ENCODE data around the gene CFAP97D1.
"Not testable (repeated sequence)": the region's sequence is repeated elsewhere in the genome, so short reads cannot be mapped to it uniquely, and the experiment has no call there.

The CFAP97D1 gene

GRCh38 chr17:43792668-43793067 lies 12.4 kb downstream of the CFAP97D1 start:
- DNase-seq (ENCODE audit: low read depth in 3 of 3, low spot score in 1 of 3), result not testable (repeated sequence)

- DNase-seq (ENCODE audit: low read depth in 3 of 3, low spot score in 1 of 3), result not testable (repeated sequence)
Observed at GRCh38 chr17:43798024-43798423, 17.8 kb downstream of the CFAP97D1 start.

- no peak for DNase-seq (ENCODE audit: low read depth in 3 of 3, low spot score in 1 of 3)
Observed at GRCh38 chr17:43799047-43799446, 18.8 kb downstream of the CFAP97D1 start.

GRCh38 chr17:43800736-43801135 lies 20.5 kb downstream of the CFAP97D1 start:
- no peak for DNase-seq (ENCODE audit: low read depth in 3 of 3, low spot score in 1 of 3)

- no peak for DNase-seq (ENCODE audit: low read depth in 3 of 3, low spot score in 1 of 3)
Observed at GRCh38 chr17:43801844-43802243, 21.6 kb downstream of the CFAP97D1 start.

GRCh38 chr17:43803758-43804157 lies 23.5 kb downstream of the CFAP97D1 start:
- DNase-seq (ENCODE audit: low read depth in 3 of 3, low spot score in 1 of 3), result no peak

- DNase-seq (ENCODE audit: low read depth in 3 of 3, low spot score in 1 of 3), result no peak
Observed at GRCh38 chr17:43805117-43805516, 24.9 kb downstream of the CFAP97D1 start.

GRCh38 chr17:43808076-43808475 lies 27.8 kb downstream of the CFAP97D1 start:
- no peak for DNase-seq (ENCODE audit: low read depth in 3 of 3, low spot score in 1 of 3)

GRCh38 chr17:43809121-43809520 lies 28.9 kb downstream of the CFAP97D1 start:
- no peak for DNase-seq (ENCODE audit: low read depth in 3 of 3, low spot score in 1 of 3)

- DNase-seq (ENCODE audit: low read depth in 3 of 3, low spot score in 1 of 3), result no peak
Observed at GRCh38 chr17:43810226-43810715, 30.0 kb downstream of the CFAP97D1 start.

GRCh38 chr17:43810823-43811222 lies 30.6 kb downstream of the CFAP97D1 start:
- DNase-seq (ENCODE audit: low read depth in 3 of 3, low spot score in 1 of 3), result no peak

- DNase-seq (ENCODE audit: low read depth in 3 of 3, low spot score in 1 of 3), result no peak
Observed at GRCh38 chr17:43812396-43813265, 32.4 kb downstream of the CFAP97D1 start.

- DNase-seq (ENCODE audit: low read depth in 3 of 3, low spot score in 1 of 3), result no peak
Observed at GRCh38 chr17:43813386-43813785, 33.2 kb downstream of the CFAP97D1 start.

GRCh38 chr17:43814026-43814425 lies 33.8 kb downstream of the CFAP97D1 start:
- DNase-seq (ENCODE audit: low read depth in 3 of 3, low spot score in 1 of 3), result no peak

- DNase-seq (ENCODE audit: low read depth in 3 of 3, low spot score in 1 of 3), result no peak
Observed at GRCh38 chr17:43814714-43815113, 34.5 kb downstream of the CFAP97D1 start.

GRCh38 chr17:43816336-43817320 lies 36.4 kb downstream of the CFAP97D1 start:
- DNase-seq (ENCODE audit: low read depth in 3 of 3, low spot score in 1 of 3), result no peak

- DNase-seq (ENCODE audit: low read depth in 3 of 3, low spot score in 1 of 3), result no peak
Observed at GRCh38 chr17:43817826-43818225, 37.6 kb downstream of the CFAP97D1 start.

- no peak for DNase-seq (ENCODE audit: low read depth in 3 of 3, low spot score in 1 of 3)
Observed at GRCh38 chr17:43818966-43819365, 38.7 kb downstream of the CFAP97D1 start.

GRCh38 chr17:43820759-43821158 lies 40.5 kb downstream of the CFAP97D1 start:
- DNase-seq (ENCODE audit: low read depth in 3 of 3, low spot score in 1 of 3), result no peak

- no peak for DNase-seq (ENCODE audit: low read depth in 3 of 3, low spot score in 1 of 3)
Observed at GRCh38 chr17:43822570-43823190, 42.4 kb downstream of the CFAP97D1 start.

All from stimulated activated CD4-positive, alpha-beta T cell treated with anti-CD3 and anti-CD28 coated beads, TNF-alpha, amount 100 ng/mL, for 1 hour (primary cell).